T-helper 1 cell treated with Interleukin-12 subunit alpha and Interleukin-12 subunit beta and Interleukin-4 antibody, amounts not matched to agents 30 μg/mL and 1 μg/mL, for 36 hours (primary cell): Measurements from ENCODE around the gene DRD1.

Experiments used
- H3K27ac Mint-ChIP-seq: one replicate; pipeline ENCODE4 v1.8.0; 2021; ENCODE audit warnings: mild to moderate bottlenecking, mixed read lengths
- H3K27me3 Mint-ChIP-seq: one replicate; pipeline ENCODE4 v1.8.0; 2021; ENCODE audit warnings: low read depth, mixed read lengths
- H3K36me3 Mint-ChIP-seq: one replicate; pipeline ENCODE4 v1.8.0; 2021; ENCODE audit warnings: low read depth, mixed read lengths
- H3K4me1 Mint-ChIP-seq: one replicate; pipeline ENCODE4 v1.8.0; 2021; ENCODE audit warnings: low read depth, mixed read lengths
- H3K4me3 Mint-ChIP-seq: one replicate; pipeline ENCODE4 v1.8.0; 2021; ENCODE audit warnings: mild to moderate bottlenecking, moderate library complexity, mixed read lengths
- H3K9me3 Mint-ChIP-seq: one replicate; pipeline ENCODE4 v1.8.0; 2021; ENCODE audit warnings: mixed read lengths

DRD1 gene

DNA sequence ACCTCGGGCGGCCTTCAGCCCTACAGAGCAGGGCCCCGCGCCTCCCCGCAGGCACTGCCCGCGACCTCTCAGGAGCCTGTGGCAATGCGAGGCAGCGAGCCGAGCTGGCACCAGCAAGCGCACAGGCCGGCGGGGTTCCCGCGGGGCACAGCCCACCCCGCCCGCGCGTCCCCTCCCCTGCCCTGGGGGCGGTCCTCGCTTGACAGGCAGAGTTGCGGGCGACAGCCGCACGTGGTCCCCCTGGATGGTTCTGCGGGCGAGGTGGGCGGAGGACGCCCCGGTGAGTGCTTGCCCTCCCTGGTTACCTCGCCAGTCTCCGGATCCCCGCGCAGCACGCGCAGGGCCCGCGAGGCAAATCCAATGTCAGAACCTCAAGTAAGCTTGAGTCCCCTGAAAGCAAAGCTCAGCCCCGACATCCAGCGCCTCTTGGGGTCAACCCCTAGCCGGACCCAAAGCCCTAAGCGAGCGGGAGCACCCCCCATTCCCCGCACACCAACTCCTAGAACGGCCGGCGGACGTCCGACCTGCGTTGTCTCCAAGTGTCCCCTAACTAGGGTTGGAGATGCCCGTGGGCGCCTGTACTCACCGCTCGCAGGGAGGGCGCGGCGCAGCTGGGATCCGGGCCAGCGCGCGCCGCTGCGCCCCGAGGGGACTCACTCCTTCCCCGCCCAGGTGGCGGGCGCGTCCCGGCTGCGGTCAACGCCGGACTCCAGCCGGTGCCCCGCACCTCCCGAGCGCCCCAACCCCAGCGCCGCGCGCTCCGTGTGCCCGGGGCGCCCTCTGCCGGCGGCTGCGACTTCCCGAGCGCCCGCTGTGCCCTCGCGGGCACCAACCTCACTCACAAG, at the start of gene DRD1:
DRD1 (minus strand) TSS at position 123 of the 845 bp plus-strand sequence. CDS start 1,083 bp downstream, outside the sequence.
- H3K9me3 Mint-ChIP-seq: no peaks in the 10 kb centered on the region
- peaks cover 76% of the 10 kb centered on the region for H3K27me3 Mint-ChIP-seq
- H3K4me3 Mint-ChIP-seq: peak within 1 kb of the TSS; percentile 44
- H3K4me1 Mint-ChIP-seq: peaks cover 6% of the 10 kb centered on the region
- H3K36me3 Mint-ChIP-seq: no peaks in the 10 kb centered on the region
- no peak within 1 kb of the TSS for H3K27ac Mint-ChIP-seq

- no peak overlapping the region for H3K4me3 Mint-ChIP-seq
- H3K36me3 Mint-ChIP-seq: peaks cover 44% of the 10 kb centered on the region
- no peaks in the 10 kb centered on the region for H3K9me3 Mint-ChIP-seq
- no peaks in the 10 kb centered on the region for H3K27me3 Mint-ChIP-seq
- H3K4me1 Mint-ChIP-seq: peaks cover 40% of the 10 kb centered on the region
- H3K27ac Mint-ChIP-seq: no peak overlapping the region
These were observed 49.7 kb upstream of the DRD1 start for GRCh38 chr5:175493726-175494125.

GRCh38 chr5:175493260-175493659, 49.3 kb upstream of the DRD1 start:
- peaks cover 43% of the 10 kb centered on the region for H3K4me1 Mint-ChIP-seq
- no peaks in the 10 kb centered on the region for H3K27me3 Mint-ChIP-seq
- H3K27ac Mint-ChIP-seq: no peak overlapping the region
- H3K4me3 Mint-ChIP-seq: no peak overlapping the region
- H3K9me3 Mint-ChIP-seq: no peaks in the 10 kb centered on the region
- H3K36me3 Mint-ChIP-seq: peaks cover 46% of the 10 kb centered on the region

GRCh38 chr5:175491223-175491622, 47.2 kb upstream of the DRD1 start:
- no peaks in the 10 kb centered on the region for H3K27me3 Mint-ChIP-seq
- no peak overlapping the region for H3K27ac Mint-ChIP-seq
- peaks cover 55% of the 10 kb centered on the region for H3K36me3 Mint-ChIP-seq
- H3K9me3 Mint-ChIP-seq: no peaks in the 10 kb centered on the region
- H3K4me3 Mint-ChIP-seq: no peak overlapping the region
- H3K4me1 Mint-ChIP-seq: peaks cover 54% of the 10 kb centered on the region

DNA sequence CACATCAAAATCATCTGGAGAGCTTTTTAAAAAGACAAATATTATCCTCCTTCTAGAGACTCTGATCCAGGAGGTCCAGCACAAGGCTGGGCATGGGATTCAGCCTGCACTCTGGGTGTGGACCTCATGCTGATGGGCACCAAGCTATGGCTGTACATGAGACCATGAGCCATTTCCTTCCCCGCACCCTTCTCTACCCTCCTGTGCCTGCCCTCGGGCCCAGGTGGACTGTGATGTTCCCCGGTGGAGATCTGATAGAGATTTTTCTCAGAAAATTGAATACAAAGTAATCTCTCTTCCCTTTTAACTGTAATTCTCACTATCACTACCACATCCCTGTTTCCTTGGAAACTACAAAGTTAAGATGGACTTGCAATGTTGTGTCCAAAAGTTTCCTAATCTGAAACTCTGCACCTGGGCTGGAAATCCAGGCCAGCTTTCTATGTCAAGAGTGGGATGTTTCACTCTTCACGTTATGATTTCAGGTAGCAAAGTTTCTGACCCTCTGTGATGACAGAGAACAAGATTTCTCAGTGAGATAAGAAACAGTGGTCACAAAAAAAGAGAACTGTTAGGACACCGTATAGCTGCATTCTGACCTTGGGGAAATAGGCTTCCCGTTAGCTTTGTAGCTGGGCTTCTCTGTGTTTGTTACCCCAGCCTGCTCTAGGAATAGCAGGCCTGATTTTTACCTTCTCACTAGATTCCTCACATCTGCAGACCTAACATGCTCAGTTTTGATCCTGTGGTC, 45.9 kb upstream of the DRD1 start:
- peaks cover 59% of the 10 kb centered on the region for H3K36me3 Mint-ChIP-seq
- H3K27me3 Mint-ChIP-seq: no peaks in the 10 kb centered on the region
- peak overlapping the region; percentile 3 for H3K27ac Mint-ChIP-seq
- peaks cover 63% of the 10 kb centered on the region for H3K4me1 Mint-ChIP-seq
- H3K4me3 Mint-ChIP-seq: no peak overlapping the region
- no peaks in the 10 kb centered on the region for H3K9me3 Mint-ChIP-seq

DNA sequence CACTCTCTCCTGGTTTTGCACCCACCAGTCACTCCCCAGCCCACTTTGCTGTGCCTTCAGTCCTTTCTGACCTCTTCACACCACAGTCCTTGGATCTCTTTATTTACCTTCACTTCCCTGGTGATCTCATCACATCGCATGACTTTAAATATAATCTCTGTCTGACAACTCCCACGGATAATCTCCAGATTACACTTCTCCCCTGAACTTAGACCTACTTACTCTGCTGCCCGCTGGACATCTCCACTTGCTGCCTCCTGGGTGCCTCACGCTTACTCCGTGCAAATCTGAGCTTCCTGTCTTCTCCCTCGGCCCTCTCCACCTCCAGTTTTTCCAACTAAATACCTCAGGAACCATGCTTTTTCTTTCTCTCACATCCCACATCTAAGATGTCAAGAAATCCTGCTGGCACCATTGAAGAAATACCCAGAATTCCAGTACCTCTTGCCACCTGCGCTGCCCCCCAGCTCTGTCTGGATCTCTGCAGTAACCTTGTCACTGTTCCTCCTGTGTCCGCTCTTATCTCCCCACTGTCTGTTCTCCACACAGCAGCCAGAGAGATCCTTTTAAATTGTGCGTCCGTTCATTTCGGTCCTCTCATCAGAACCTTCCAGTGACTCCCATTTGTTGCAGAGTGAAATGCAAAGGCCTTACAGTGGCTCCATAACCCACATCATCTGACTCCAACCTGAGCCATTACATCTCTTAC, 43.7 kb upstream of the DRD1 start:
- peaks cover 61% of the 10 kb centered on the region for H3K36me3 Mint-ChIP-seq
- H3K4me1 Mint-ChIP-seq: peaks cover 74% of the 10 kb centered on the region
- H3K4me3 Mint-ChIP-seq: peak overlapping the region; percentile 3
- peak overlapping the region; percentile 33 for H3K27ac Mint-ChIP-seq
- H3K9me3 Mint-ChIP-seq: no peaks in the 10 kb centered on the region
- H3K27me3 Mint-ChIP-seq: no peaks in the 10 kb centered on the region

DNA sequence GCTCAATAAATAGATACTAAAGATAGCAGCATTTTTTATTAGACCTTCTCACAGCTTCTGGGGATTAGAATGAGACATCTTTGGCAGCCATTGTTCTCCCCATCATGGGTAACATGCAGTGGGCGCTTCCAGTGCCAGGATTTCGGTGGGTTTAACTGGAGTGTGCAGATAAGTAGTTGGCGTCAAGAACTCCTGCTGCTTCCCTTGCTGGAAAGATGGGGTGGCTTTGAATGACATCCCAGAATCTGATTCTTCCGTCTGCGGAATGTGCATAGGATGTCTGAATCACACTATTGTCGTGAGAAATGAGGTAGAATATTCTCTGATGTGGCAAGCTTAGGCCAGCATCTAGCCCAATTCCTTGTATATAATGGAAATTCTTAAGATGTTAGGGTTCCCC, 41.6 kb upstream of the DRD1 start:
- Mint-ChIP-seq H3K27me3 (no peaks in the 10 kb centered on the region), H3K9me3 (no peaks in the 10 kb centered on the region), H3K27ac (no peak overlapping the region), H3K4me1 (peaks cover 83% of the 10 kb centered on the region), H3K4me3 (no peak overlapping the region), H3K36me3 (peaks cover 60% of the 10 kb centered on the region)

DNA sequence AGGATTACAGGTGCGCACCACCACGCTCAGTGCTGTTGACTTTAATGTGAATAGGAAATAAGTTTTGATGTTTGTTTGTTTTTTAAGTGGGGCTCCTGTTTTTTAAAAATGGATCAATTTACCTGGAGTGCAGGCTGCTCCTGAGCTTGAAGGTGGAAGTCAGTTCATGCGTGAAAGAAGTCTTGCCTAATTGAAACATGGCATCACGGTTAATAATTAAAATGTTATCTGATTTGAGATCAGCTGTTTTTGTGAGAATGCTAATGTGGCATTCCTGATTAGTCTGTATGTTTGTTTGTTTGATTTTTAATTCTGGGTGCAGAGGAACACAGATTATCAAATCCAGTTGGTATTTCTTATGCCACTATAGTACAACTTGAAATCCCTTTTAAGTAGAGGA, 40.8 kb upstream of the DRD1 start:
- Mint-ChIP-seq H3K27me3 (no peaks in the 10 kb centered on the region), H3K4me1 (peaks cover 83% of the 10 kb centered on the region), H3K9me3 (no peaks in the 10 kb centered on the region), H3K27ac (no peak overlapping the region), H3K36me3 (peaks cover 58% of the 10 kb centered on the region), H3K4me3 (no peak overlapping the region)

DNA sequence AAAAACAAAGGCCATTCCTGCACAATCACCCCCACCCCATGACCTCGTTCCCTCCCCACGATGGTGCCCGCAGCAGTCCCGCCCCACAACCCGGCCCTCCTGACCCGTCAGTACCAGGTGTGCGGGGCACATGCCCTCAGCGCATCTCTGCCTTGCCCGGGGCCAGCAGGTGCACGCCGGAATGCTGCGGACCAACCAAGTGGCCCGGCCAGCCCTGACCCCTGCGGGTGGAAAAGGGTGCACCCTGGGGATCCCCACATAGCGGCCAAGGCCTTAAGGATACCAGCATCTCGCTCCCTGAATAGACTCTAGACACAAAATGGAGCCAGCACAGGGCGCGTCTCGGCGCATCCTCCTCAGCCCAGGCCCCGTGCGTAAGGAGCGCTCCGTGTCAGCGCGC, 40.3 kb upstream of the DRD1 start:
- Mint-ChIP-seq H3K27me3 (no peaks in the 10 kb centered on the region), H3K4me3 (peak overlapping the region; percentile 70), H3K36me3 (peaks cover 55% of the 10 kb centered on the region), H3K27ac (no peak overlapping the region), H3K4me1 (peaks cover 82% of the 10 kb centered on the region), H3K9me3 (no peaks in the 10 kb centered on the region)

DNA sequence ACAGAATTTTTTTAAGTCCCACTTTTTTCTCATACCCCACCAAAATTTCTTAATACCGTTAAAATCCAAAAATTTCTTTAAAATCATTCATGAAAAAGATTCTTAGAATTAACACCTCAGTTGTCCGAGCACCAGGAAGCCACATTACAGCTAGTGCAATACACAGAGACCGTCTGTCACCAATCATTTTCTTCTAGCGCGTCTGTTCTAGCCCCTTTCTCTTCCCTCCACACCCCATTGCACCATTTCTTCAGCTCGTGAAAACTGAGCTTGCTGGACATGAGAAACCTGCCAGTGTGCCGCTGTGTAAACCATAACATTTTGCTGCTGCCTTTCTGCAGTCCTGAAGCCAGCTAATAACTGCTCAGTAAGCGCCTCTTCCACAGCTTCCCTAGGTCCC, 39.4 kb upstream of the DRD1 start:
- Mint-ChIP-seq H3K4me3 (peak overlapping the region; percentile 70), H3K36me3 (peaks cover 50% of the 10 kb centered on the region), H3K27me3 (no peaks in the 10 kb centered on the region), H3K9me3 (no peaks in the 10 kb centered on the region), H3K4me1 (peaks cover 72% of the 10 kb centered on the region), H3K27ac (peak overlapping the region; percentile 81)

- Mint-ChIP-seq H3K9me3 (no peaks in the 10 kb centered on the region), H3K4me1 (peaks cover 50% of the 10 kb centered on the region), H3K27me3 (peaks cover 8% of the 10 kb centered on the region), H3K36me3 (peaks cover 26% of the 10 kb centered on the region), H3K4me3 (peak overlapping the region; percentile 96), H3K27ac (peak overlapping the region; percentile 92)
These were observed 35.3 kb upstream of the DRD1 start for GRCh38 chr5:175479125-175479881.

DNA sequence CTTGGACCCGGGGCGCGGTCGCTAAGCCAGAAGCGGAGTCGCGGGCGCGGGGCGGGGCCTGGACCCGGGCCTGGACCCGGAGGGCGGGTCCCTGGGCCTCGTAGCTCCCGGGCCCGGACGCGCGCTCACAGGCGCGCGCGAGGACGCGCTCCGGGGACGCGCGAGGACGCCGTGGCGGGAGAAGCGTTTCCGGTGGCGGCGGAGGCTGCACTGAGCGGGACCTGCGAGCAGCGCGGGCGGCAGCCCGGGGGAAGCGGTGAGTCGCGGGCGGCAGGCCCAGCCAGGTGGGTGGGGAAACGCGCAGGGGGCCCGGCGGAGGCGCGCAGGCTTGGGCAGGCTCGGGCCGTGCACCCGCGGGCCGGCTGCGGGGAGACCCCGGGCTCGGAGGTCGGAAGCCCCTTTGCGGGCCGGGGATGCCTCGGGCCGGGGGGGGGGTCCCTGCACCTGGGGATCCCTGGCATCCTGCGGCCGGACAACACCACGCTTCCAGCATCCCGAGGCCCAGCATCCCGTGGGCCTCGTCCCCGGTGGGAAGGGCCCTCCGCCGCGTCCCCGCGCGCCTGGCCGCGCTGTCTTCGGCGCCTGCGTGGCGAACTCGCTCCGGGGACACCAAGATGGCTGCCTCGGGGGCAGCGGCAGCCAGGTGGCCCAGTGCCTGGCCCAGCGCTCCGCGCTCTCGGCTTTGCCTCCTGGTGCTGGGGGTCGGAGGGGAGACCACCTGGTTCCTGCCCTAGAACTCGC, 34.6 kb upstream of the DRD1 start, which contains the start of gene SFXN1:
SFXN1 (plus strand) TSS at position 177 of the 741 bp plus-strand sequence. CDS start 13,544 bp downstream, outside the sequence.
- peaks cover 14% of the 10 kb centered on the region for H3K27me3 Mint-ChIP-seq
- no peaks in the 10 kb centered on the region for H3K9me3 Mint-ChIP-seq
- H3K4me1 Mint-ChIP-seq: peaks cover 44% of the 10 kb centered on the region
- peak within 1 kb of the TSS; percentile 92 for H3K27ac Mint-ChIP-seq
- peaks cover 22% of the 10 kb centered on the region for H3K36me3 Mint-ChIP-seq
- H3K4me3 Mint-ChIP-seq: peak within 1 kb of the TSS; percentile 96

DNA sequence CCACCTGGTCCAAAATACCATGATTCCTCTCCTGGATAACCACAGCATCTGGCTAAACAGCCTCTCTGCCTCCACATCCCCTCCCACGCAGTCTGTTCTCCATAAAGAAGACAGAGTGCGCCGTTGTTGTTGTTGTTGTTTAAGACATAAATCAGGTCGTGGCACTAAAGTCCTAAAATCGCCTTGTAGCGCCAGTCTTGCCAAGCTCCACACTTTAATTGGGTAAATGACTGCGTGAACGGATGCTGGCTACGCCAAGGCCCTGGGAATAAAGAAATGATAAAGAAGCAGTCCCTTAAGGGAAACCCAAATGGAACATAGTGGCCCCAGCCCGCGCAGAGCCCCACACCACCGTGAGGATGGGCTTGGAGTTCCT, 34.0 kb upstream of the DRD1 start:
- H3K36me3 Mint-ChIP-seq: peaks cover 16% of the 10 kb centered on the region
- H3K4me3 Mint-ChIP-seq: peak overlapping the region; percentile 83
- peaks cover 14% of the 10 kb centered on the region for H3K27me3 Mint-ChIP-seq
- peak overlapping the region; percentile 78 for H3K27ac Mint-ChIP-seq
- H3K9me3 Mint-ChIP-seq: no peaks in the 10 kb centered on the region
- peaks cover 39% of the 10 kb centered on the region for H3K4me1 Mint-ChIP-seq
